Measurements from ENCODE around the gene PLCL2.

DNA sequence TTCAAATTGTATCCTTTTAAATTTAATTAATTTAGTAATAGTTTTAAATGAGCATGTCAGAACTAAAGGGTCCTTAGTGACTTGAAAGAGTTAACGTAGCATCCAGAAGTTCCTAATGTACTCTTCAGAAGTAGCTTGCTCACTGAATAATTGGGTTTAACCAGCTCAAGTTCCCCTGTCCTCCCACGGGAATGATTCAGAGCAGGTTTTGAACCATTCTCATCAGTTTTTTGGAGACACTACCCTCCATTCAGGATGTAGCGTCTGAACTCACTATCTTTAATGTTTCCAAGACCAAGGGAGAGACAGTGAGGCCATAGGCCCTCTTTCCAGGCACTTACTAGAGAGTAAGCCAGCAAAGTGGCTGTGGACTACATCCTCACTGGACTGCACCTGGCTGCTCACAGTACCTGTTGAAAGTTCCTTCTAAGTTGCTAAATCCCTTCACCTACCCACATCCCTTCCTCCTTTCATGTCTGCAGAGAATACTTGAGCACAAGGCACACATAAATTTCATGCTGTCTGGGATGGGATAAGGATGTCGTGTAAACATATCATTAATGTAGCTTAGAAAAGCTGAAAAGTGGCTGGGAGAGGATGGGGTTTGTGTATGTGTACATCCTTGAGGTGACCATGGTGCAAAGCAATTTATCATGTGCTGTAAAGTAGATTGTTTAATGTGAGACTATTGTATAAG lies 146.3 kb downstream of the PLCL2 start:
- TF ChIP-seq, protein P1, sequence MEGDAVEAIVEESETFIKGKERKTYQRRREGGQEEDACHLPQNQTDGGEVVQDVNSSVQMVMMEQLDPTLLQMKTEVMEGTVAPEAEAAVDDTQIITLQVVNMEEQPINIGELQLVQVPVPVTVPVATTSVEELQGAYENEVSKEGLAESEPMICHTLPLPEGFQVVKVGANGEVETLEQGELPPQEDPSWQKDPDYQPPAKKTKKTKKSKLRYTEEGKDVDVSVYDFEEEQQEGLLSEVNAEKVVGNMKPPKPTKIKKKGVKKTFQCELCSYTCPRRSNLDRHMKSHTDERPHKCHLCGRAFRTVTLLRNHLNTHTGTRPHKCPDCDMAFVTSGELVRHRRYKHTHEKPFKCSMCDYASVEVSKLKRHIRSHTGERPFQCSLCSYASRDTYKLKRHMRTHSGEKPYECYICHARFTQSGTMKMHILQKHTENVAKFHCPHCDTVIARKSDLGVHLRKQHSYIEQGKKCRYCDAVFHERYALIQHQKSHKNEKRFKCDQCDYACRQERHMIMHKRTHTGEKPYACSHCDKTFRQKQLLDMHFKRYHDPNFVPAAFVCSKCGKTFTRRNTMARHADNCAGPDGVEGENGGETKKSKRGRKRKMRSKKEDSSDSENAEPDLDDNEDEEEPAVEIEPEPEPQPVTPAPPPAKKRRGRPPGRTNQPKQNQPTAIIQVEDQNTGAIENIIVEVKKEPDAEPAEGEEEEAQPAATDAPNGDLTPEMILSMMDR (IDR thresholded peaks at IDR 0.05) = no peak
- no peak for TF ChIP-seq POLR2A (IDR thresholded peaks at IDR 0.05)

Measured in body of pancreas (tissue), 4 donors.